SJCRH30 (cell line): ENCODE data around the gene EVA1B. TPM values are rescaled to one million over a fixed set of nuclear protein-coding genes. Genes with fewer than 3 reads are reported as not detected.

Source experiments
- DNase-seq, 2 experiments: peaks; one replicate each; pipeline ENCODE4 v3.0.0-alpha.2; 2015 to 2020
- H3K27ac ChIP-seq: fragments of 250-450 bp; sonication (Bioruptor Pico); 2 replicates; pipeline ENCODE4 v1.5.1; 2020; ENCODE audit warnings: mild to moderate bottlenecking, moderate library complexity
- H3K27me3 ChIP-seq: fragments of 250-450 bp; sonication (Bioruptor Pico); 2 replicates; pipeline ENCODE4 v1.5.1; 2020; ENCODE audit warnings: mild to moderate bottlenecking, moderate library complexity
- H3K36me3 ChIP-seq: fragments of 250-450 bp; sonication (Bioruptor Pico); 2 replicates; pipeline ENCODE4 v1.5.1; 2020; ENCODE audit warnings: mild to moderate bottlenecking, moderate library complexity
- H3K4me1 ChIP-seq: fragments of 250-450 bp; sonication (Bioruptor Pico); 2 replicates; pipeline ENCODE4 v1.5.1; 2020; ENCODE audit warnings: mild to moderate bottlenecking, moderate library complexity
- H3K4me3 ChIP-seq: fragments of 250-450 bp; sonication (Bioruptor Pico); 2 replicates; pipeline ENCODE4 v1.5.1; 2020; ENCODE audit warnings: mild to moderate bottlenecking, moderate library complexity
- H3K9me3 ChIP-seq: fragments of 250-450 bp; sonication (Bioruptor Pico); replicated peaks from 2 replicates; pipeline ENCODE4 v1.5.1; 2020; ENCODE audit warnings: mild to moderate bottlenecking, moderate library complexity
- total RNA-seq: library from RNA; depleted of rRNA; stranded (reverse); fragments of >200 nt; shearing (Covaris generic); gene quantifications from 2 replicates; pipeline ENCODE4 v1.2.3, GENCODE V29; 2014

The EVA1B gene
- total RNA-seq, 1 experiment from 2014 or later = 5.8 TPM

DNA sequence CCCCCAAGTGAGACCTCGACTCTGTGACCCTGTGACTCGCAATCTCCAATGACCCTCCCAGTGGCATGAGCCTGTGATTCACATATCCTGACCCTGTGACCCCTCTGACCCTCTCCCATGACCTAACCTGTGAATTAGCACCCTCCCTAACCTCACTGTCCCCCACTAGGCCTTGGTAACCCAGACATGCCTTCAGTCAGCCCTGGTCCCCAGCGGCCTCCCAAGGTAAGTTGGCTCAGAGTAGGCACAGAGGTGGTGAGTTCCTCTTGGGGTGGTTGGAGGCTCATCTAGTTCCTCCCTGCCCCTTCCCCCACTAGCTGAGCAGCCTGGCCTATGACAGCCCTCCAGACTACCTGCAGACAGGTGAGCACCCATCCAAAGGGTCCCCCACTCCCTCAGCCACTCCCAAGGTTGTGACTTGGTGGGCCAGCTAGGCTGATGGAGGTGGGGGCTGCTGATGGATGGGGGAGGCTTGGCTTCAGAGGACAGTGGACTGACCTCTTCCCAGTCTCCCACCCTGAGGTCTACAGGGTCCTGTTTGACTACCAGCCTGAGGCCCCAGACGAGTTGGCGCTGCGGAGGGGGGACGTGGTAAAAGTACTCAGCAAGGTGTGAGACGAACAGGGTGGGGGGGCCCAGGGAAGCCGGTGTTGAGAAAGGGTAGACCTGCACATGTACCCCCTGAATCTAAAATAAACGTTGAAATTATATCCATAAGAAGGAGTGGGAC, 15.7 kb downstream of the EVA1B start:
- no peaks in the 10 kb centered on the region for H3K9me3 ChIP-seq
- no peak overlapping the region for H3K27ac ChIP-seq
- H3K36me3 ChIP-seq = peaks cover 62% of the 10 kb centered on the region
- no peak for DNase-seq
- no peak overlapping the region for H3K4me3 ChIP-seq
- no peaks in the 10 kb centered on the region for H3K4me1 ChIP-seq
- H3K27me3 ChIP-seq = no peaks in the 10 kb centered on the region

DNA sequence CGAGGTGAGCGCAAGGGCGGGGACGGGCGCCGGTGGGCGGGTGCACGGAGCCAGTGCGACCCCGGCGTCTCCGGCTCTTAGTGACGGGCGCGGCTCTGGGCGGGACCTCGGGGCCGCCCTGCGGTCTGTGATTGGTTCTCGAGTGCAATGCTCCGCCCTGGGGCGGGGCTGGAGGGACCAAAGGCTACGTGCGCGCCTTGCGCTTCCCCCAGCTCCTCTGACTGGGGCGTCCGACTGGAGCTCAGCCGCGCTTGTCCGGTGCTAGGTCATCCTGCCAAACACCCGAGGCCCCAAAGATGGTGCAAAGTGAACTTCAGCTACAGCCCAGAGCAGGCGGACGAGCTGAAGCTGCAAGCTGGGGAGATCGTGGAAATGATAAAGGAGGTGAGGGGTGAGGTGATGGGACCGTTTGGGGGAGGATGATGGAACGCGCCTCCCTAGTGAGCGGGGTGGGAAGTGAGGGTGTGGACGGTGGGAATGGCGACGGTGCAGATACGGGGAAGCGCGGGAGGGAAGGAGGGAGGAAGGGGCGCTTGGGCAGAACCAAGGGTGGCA, 16.5 kb downstream of the EVA1B start:
- no peak overlapping the region for H3K4me3 ChIP-seq
- DNase-seq = no peak
- H3K4me1 ChIP-seq = no peaks in the 10 kb centered on the region
- no peaks in the 10 kb centered on the region for H3K9me3 ChIP-seq
- no peak overlapping the region for H3K27ac ChIP-seq
- no peaks in the 10 kb centered on the region for H3K27me3 ChIP-seq
- peaks cover 61% of the 10 kb centered on the region for H3K36me3 ChIP-seq

DNA sequence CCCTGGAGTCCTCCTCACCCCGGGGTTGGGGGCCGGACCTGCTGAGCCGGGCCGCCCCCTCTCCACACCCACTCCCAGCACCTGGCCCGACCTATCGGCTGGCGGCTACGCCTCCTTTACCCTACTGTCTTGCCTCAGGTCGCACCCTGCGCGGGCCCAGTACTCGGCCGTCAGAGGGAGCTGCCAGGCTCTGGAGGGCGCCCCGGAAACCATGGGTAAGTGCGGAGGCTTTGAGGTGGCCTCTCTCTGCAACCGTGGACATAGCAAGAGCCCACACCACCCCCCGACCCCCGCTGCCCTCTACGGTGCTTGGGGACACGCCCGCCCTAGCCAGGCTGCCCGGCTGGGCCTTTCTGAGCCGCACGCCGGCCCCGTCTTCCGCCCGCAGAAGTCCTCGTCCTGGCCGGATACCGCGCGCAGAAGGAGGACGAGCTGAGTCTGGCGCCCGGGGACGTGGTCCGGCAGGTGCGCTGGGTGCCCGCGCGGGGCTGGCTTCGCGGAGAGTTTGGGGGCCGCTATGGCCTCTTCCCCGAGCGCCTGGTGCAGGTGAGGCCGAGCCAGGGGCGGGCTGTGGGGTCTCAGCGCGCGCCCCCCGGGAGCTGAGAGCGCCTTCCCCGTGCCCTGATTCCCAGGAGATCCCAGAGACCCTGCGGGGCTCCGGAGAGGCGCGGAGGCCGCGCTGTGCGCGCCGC, 17.1 kb downstream of the EVA1B start, which contains the start of gene SH3D21:
SH3D21 (plus strand) TSS at position 159 of the 692 bp plus-strand sequence; CDS start at position 212, 53 bp downstream.
- DNase-seq = no peak

DNA sequence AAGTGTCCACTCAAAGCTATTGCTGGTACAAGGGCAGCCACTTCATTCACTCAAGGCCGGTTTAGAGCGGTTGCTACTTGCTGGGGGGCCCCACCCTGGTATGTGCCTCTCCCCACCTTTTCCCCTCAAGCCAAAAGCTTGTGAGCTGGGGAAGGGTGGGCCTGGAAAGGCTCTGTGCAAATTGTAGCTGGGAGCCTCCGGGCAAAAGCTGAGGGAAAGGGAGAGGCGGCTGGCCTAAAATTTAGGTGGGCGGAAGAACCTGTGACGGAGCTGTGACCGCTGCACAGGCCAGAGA, 17.6 kb downstream of the EVA1B start:
- H3K27me3 ChIP-seq = no peaks in the 10 kb centered on the region
- no peaks in the 10 kb centered on the region for H3K4me1 ChIP-seq
- H3K27ac ChIP-seq = no peak overlapping the region
- DNase-seq = no peak
- H3K9me3 ChIP-seq = no peaks in the 10 kb centered on the region
- peaks cover 65% of the 10 kb centered on the region for H3K36me3 ChIP-seq
- H3K4me3 ChIP-seq = no peak overlapping the region

More for the DNA sequence above, 17.1 kb downstream of the EVA1B start, which contains the start of gene SH3D21:
- peaks cover 61% of the 10 kb centered on the region for H3K36me3 ChIP-seq
- no peak within 1 kb of the TSS for H3K4me3 ChIP-seq
- H3K27ac ChIP-seq = no peak within 1 kb of the TSS
- no peaks in the 10 kb centered on the region for H3K27me3 ChIP-seq
- H3K9me3 ChIP-seq = no peaks in the 10 kb centered on the region
- no peaks in the 10 kb centered on the region for H3K4me1 ChIP-seq

DNA sequence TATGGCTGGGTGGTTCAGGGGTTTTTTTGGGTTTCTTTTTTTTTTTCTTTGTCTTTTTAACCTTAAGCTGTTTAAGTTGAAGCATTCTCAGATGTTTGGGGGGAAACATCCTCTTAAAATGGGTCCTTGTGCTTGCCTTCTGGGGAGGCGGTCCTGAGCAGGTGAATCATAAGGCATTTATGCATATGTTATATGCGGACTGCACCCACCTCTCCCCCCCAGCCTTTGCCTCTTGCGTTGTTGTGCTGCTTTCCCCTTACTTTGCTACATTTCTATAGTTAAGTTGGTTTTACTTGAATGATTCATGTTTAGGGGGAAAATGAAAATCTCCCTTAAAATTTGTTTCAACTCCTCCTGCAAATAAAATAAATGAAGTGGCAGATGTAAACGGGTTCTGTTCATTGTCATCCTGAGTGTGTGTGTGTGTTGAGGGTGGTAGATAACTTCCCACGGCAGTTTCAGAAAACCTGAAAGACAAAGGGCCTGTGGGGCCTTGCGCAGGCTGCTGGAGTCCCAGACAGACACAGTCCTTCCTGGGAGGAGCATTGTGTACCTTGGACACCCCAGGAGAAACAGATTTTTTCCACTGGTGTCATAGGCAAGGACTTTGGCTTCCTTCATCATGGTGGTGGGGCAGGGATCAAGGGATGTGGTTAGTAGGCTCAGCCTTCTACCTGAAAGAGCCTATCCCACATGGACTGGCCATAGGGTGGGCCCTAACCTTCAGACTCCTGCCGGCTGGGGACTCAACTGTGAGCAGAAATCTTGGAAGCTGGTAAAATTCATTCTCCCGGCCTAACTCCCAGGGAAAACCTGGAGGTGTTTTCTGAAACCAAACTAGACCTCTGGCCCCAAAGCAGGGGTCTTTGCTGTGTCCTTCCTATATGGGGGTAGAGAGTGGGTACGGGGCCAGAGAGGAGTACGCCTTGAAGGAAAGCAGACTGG, 18.2 kb downstream of the EVA1B start:
- Histone ChIP-seq H3K9me3 (no peaks in the 10 kb centered on the region), H3K27ac (no peak overlapping the region), H3K27me3 (no peaks in the 10 kb centered on the region), H3K4me3 (no peak overlapping the region), H3K4me1 (no peaks in the 10 kb centered on the region), H3K36me3 (peaks cover 72% of the 10 kb centered on the region)
- no peak for DNase-seq

DNA sequence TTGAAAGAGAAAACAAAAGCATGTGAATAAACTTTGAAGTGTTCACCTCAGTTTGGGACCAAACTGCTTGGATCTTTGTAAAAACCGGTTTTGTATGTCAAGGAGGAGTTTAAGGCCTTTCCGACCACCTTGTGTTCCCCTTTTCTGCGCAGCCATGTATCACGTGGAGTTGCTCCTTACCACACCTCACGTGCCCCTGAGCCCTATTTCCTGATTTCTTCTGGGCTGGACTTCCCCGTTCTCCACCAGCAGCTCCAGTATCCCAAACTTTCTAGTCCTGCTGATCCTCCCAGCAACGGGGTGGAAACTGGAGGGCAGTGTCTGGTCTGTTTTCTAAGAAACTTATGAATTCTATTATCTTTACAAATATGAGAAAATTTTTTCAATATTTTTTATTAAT, 18.9 kb downstream of the EVA1B start:
- no peaks in the 10 kb centered on the region for H3K27me3 ChIP-seq
- H3K36me3 ChIP-seq = peaks cover 79% of the 10 kb centered on the region
- no peak for DNase-seq
- no peaks in the 10 kb centered on the region for H3K9me3 ChIP-seq
- no peak overlapping the region for H3K4me3 ChIP-seq
- H3K4me1 ChIP-seq = no peaks in the 10 kb centered on the region
- no peak overlapping the region for H3K27ac ChIP-seq

DNA sequence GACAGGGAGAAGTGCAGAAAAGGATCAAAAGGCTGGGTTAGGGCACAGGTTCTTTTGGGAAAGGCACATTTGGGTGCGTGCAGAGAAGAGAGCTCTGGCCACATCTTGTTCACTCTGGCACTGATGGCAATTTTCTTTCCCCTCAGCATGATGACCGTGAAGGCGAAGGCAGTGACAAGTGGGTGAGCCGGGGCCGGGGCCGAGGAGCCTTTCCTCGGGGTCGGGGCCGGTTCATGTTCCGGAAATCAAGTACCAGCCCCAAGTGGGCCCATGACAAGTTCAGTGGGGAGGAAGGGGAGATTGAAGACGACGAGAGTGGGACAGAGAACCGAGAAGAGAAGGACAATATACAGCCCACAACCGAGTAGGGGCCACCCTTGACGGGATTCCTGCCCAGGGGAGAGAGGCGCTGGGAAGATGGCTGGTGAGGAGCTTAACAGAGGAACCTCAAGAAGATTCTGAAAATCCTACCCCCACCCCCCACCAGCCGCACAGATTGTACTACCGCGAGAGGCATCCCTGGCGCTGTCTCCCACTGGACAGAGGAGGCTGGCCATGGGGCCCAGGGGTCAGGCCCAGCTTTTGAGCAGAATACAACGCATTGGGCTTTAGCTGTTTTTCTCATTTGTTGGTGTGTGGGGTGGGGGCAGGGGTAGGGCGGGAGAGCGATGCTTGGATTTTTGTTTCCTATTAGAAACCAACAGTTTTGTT, 19.6 kb downstream of the EVA1B start:
- Histone ChIP-seq H3K36me3 (peaks cover 82% of the 10 kb centered on the region), H3K4me3 (no peak overlapping the region), H3K27ac (no peak overlapping the region)

DNA sequence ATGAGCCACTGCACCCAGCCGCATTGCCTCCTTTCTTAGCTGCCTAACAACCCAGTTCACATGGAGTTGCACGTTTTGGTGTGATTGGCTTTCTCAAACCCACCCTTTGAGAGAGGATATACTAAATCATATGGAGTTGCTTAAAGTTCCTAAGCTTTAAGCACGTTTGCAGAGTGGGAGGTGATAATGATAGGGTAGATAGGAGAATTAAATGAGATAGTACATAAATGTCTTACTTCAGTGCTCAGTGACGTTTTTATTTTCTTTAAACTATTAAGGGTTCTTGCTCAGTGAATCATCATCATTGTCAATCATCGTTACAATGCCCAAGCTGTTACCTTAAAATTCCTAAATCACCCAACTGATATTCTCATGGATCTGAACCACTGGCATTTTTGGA, 20.2 kb downstream of the EVA1B start:
- peaks cover 85% of the 10 kb centered on the region for H3K36me3 ChIP-seq
- no peak overlapping the region for H3K27ac ChIP-seq
- H3K4me1 ChIP-seq = no peaks in the 10 kb centered on the region
- H3K4me3 ChIP-seq = no peak overlapping the region
- H3K27me3 ChIP-seq = no peaks in the 10 kb centered on the region
- DNase-seq = no peak
- no peaks in the 10 kb centered on the region for H3K9me3 ChIP-seq

More for the DNA sequence above, 19.6 kb downstream of the EVA1B start:
- no peak for DNase-seq
- Histone ChIP-seq H3K4me1 (no peaks in the 10 kb centered on the region), H3K27me3 (no peaks in the 10 kb centered on the region), H3K9me3 (no peaks in the 10 kb centered on the region)

DNA sequence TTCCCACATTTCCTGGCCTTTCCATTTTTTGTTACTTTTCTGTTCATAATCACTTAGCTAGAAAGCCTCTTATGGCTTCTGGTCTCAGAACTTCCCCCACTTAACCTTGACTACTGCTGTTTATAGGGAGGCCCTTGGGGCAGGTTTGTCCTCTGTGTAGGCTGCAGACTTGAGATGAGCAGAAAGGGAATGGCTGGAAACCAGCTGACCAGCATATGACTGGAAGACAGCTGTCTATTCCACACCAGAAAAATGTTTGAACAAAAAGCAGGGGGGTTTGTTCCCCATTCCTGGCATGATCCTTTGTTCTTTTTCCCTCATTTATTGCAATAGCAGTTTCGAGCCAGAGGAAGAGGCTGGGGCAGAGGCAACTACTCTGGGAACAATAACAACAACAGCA, 22.2 kb downstream of the EVA1B start:
- Histone ChIP-seq H3K4me3 (no peak overlapping the region), H3K27ac (no peak overlapping the region)

DNA sequence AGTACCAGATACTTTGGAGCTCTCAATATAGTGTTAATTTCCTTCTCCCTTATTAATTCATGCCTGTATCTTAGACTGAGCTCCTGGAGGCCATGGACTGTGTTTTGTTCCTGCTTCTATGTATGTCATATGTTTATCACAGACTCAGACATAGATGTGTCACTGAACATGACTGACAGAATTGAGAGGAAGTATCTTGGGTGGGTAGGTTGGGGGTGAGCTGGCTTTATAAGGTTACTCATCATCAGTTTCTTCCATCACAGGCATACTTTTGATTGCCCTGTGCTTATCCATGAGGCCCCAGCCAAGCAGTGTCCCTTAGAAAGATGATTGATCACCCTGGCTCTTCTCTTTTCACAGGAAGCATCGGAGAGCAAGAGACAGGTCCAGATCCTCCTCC, 22.9 kb downstream of the EVA1B start:
- no peak for DNase-seq
- no peak overlapping the region for H3K27ac ChIP-seq
- no peak overlapping the region for H3K4me3 ChIP-seq
- H3K27me3 ChIP-seq = no peaks in the 10 kb centered on the region
- H3K4me1 ChIP-seq = no peaks in the 10 kb centered on the region
- no peaks in the 10 kb centered on the region for H3K9me3 ChIP-seq
- peaks cover 88% of the 10 kb centered on the region for H3K36me3 ChIP-seq

More for the DNA sequence above, 22.2 kb downstream of the EVA1B start:
- DNase-seq = no peak
- Histone ChIP-seq H3K36me3 (peaks cover 91% of the 10 kb centered on the region), H3K9me3 (no peaks in the 10 kb centered on the region), H3K4me1 (no peaks in the 10 kb centered on the region), H3K27me3 (no peaks in the 10 kb centered on the region)

DNA sequence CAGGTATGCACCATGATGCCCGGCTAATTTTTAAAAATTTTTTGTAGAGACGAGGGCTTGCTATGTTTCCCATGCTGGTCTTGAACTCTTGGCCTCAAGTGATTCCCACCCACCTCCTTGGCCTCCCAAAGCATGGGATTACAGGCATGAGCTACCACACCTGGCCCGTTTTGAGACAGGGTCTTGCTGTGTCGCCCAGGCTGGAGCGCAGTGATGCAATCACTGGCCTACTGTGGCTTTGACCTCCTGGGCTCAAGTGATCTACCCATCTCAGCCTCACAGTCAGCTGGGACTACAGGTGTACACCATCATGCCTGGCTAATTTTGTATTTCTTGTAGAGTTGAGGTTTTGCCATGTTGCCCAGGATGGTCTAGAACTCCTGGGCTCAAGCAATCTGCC, 24.8 kb downstream of the EVA1B start:
- no peaks in the 10 kb centered on the region for H3K9me3 ChIP-seq
- no peak overlapping the region for H3K27ac ChIP-seq
- peaks cover 89% of the 10 kb centered on the region for H3K36me3 ChIP-seq

DNA sequence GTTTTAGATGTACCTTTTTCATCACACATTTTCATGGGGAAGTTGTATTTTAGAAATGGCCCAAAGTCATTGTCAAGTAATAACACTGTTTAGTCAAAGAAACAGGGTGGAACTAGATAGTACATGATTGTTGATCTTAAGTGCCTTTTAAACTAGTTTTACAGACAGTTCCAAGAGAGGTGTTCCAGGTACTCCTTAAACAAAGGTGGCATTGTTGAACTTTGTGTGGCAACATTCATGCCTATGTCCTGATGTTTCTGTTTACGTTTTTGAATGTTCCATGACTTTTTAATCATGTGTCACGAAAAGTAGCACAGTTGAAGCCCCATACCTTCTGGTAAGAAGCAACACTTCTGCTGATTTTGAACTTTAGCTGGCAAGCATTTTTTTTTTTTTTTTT, 26.4 kb downstream of the EVA1B start:
- no peaks in the 10 kb centered on the region for H3K27me3 ChIP-seq
- no peak overlapping the region for H3K4me3 ChIP-seq
- DNase-seq = no peak
- no peaks in the 10 kb centered on the region for H3K9me3 ChIP-seq
- no peak overlapping the region for H3K27ac ChIP-seq
- peaks cover 86% of the 10 kb centered on the region for H3K36me3 ChIP-seq
- no peaks in the 10 kb centered on the region for H3K4me1 ChIP-seq

More for the DNA sequence above, 24.8 kb downstream of the EVA1B start:
- DNase-seq = no peak
- H3K4me3 ChIP-seq = no peak overlapping the region
- H3K4me1 ChIP-seq = no peaks in the 10 kb centered on the region
- no peaks in the 10 kb centered on the region for H3K27me3 ChIP-seq

DNA sequence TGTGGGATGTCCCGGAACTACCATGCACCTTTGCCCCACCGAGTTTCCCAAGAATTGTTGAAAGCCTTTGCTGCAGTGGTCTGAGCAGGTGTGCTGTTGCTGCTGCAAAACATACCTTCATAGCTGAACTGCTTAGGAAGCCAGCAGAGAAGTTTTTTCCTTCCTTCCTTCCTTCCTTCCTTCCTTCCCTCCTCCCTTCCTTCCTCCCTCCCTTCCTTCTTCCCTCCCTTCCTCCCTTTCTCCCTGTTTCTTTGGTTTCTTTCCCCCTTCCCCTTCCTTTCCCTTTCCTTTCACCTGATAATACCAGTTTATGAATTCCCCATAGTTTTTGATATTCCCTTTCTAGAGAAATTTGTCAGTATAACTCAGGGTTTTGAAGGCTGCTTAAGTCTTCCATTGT, 28.1 kb downstream of the EVA1B start:
- Histone ChIP-seq H3K9me3 (no peaks in the 10 kb centered on the region), H3K27ac (no peak overlapping the region), H3K4me1 (no peaks in the 10 kb centered on the region), H3K4me3 (no peak overlapping the region), H3K36me3 (peaks cover 86% of the 10 kb centered on the region), H3K27me3 (no peaks in the 10 kb centered on the region)
- DNase-seq = no peak

DNA sequence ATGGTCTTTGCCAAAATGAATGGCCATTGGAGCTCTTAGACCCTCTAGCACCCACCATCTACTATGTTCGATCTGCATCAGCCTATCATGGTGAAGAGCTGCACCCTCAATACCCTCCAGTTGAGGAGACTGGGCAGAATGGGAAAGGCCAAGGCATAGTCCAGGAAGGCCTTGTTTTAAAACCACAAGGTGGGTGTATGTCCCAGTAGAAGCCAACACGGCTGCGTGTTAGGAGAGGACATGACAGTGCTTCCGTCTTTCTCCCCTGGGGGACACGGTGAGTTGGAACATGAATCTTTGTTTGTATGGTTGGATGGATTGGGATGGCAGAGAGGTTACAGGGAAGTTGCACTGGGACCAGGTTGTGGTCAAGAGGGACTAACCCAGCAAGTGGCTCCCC, 35.9 kb downstream of the EVA1B start:
- no peaks in the 10 kb centered on the region for H3K9me3 ChIP-seq
- H3K27me3 ChIP-seq = no peaks in the 10 kb centered on the region
- no peaks in the 10 kb centered on the region for H3K4me1 ChIP-seq
- H3K4me3 ChIP-seq = no peak overlapping the region
- no peak for DNase-seq
- H3K27ac ChIP-seq = no peak overlapping the region
- H3K36me3 ChIP-seq = peaks cover 88% of the 10 kb centered on the region
